Type B pancreatic cell (in vitro differentiated cells): Measurements from ENCODE around the gene HMCN2. TPM values are rescaled to one million over a fixed set of nuclear protein-coding genes. Genes with fewer than 3 reads are reported as not detected.
A peak's percentile ranks its signal among the peaks of the same experiment; 100 is the strongest.

Experiments
- DNase-seq: peaks from one replicate; pipeline ENCODE4 v3.0.0; 2021; ENCODE audit warnings: mixed read lengths; ENCODE audit not compliant: unreplicated experiment; ENCODE audit errors: extremely low spot score
- H3K27ac Mint-ChIP-seq: 2 replicates; pipeline ENCODE4 v1.8.0; 2021; ENCODE audit warnings: mild to moderate bottlenecking, mixed read lengths
- H3K27me3 Mint-ChIP-seq: 2 replicates; pipeline ENCODE4 v1.8.0; 2021; ENCODE audit warnings: mixed read lengths
- H3K36me3 Mint-ChIP-seq: 2 replicates; pipeline ENCODE4 v1.8.0; 2021; ENCODE audit warnings: mixed read lengths
- H3K4me1 Mint-ChIP-seq: one replicate; pipeline ENCODE4 v1.8.0; 2021; ENCODE audit warnings: mixed read lengths; ENCODE audit not compliant: unreplicated experiment
- H3K4me3 Mint-ChIP-seq: 2 replicates; pipeline ENCODE4 v1.8.0; 2021; ENCODE audit warnings: mild to moderate bottlenecking, mixed read lengths
- H3K9me3 Mint-ChIP-seq: 2 replicates; pipeline ENCODE4 v1.8.0; 2021; ENCODE audit warnings: mixed read lengths
- long read RNA-seq: library from polyadenylated mRNA; unstranded; transcript quantifications from one replicate; pipeline ENCODE4 v2.0.0, GENCODE V29; 2020
- total RNA-seq: library from RNA; stranded (reverse); gene quantifications from 2 replicates; pipeline ENCODE4 v1.2.1, GENCODE V29; 2021; ENCODE audit warnings: low replicate concordance
- TF ChIP-seq, protein P1 (sequence below): fragments of 200-600 bp; sonication (generic); conservative IDR thresholded peaks from 2 replicates; pipeline ENCODE4 v1.5.0; 2021; ENCODE audit warnings: antibody characterized with exemption, mild to moderate bottlenecking

Gene HMCN2
- total RNA-seq: 0.12 and 0.86 TPM in 2 replicates
- long read RNA-seq: 0 reads

- TF ChIP-seq, protein P1, sequence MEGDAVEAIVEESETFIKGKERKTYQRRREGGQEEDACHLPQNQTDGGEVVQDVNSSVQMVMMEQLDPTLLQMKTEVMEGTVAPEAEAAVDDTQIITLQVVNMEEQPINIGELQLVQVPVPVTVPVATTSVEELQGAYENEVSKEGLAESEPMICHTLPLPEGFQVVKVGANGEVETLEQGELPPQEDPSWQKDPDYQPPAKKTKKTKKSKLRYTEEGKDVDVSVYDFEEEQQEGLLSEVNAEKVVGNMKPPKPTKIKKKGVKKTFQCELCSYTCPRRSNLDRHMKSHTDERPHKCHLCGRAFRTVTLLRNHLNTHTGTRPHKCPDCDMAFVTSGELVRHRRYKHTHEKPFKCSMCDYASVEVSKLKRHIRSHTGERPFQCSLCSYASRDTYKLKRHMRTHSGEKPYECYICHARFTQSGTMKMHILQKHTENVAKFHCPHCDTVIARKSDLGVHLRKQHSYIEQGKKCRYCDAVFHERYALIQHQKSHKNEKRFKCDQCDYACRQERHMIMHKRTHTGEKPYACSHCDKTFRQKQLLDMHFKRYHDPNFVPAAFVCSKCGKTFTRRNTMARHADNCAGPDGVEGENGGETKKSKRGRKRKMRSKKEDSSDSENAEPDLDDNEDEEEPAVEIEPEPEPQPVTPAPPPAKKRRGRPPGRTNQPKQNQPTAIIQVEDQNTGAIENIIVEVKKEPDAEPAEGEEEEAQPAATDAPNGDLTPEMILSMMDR: no peak
- no peak within 1 kb of the TSS for H3K27ac Mint-ChIP-seq
- peaks cover 9% of the 10 kb centered on the region for H3K4me1 Mint-ChIP-seq
- no peaks in the 10 kb centered on the region for H3K9me3 Mint-ChIP-seq
- peaks cover 90% of the 10 kb centered on the region for H3K27me3 Mint-ChIP-seq
- peaks cover 3% of the 10 kb centered on the region for H3K36me3 Mint-ChIP-seq
- peak within 1 kb of the TSS; percentile 84 for H3K4me3 Mint-ChIP-seq
- no peak for DNase-seq
These were observed at the start of gene HMCN2 for GRCh38 chr9:130265431-130266235. HMCN2 (plus strand) TSS chr9:130265760; CDS start chr9:130265879, 119 bp downstream.

- peaks cover 32% of the 10 kb centered on the region for H3K4me1 Mint-ChIP-seq
- H3K27ac Mint-ChIP-seq: no peak overlapping the region
- no peak for DNase-seq
- no peak overlapping the region for H3K4me3 Mint-ChIP-seq
- no peaks in the 10 kb centered on the region for H3K36me3 Mint-ChIP-seq
- no peaks in the 10 kb centered on the region for H3K27me3 Mint-ChIP-seq
- no peaks in the 10 kb centered on the region for H3K9me3 Mint-ChIP-seq
- TF ChIP-seq, protein P1: no peak
These were observed 47.7 kb upstream of the HMCN2 start for GRCh38 chr9:130217838-130218237.

GRCh38 chr9:130219661-130220096, 45.9 kb upstream of the HMCN2 start:
- no peaks in the 10 kb centered on the region for H3K36me3 Mint-ChIP-seq
- TF ChIP-seq, protein P1: no peak
- H3K27me3 Mint-ChIP-seq: no peaks in the 10 kb centered on the region
- DNase-seq: no peak
- no peaks in the 10 kb centered on the region for H3K9me3 Mint-ChIP-seq
- no peak overlapping the region for H3K4me3 Mint-ChIP-seq
- H3K4me1 Mint-ChIP-seq: peaks cover 24% of the 10 kb centered on the region
- H3K27ac Mint-ChIP-seq: no peak overlapping the region

GRCh38 chr9:130220352-130220751, 45.2 kb upstream of the HMCN2 start:
- no peak for DNase-seq
- TF ChIP-seq, protein P1: peak; percentile 50
- peak overlapping the region; percentile 36 for H3K4me3 Mint-ChIP-seq

GRCh38 chr9:130222833-130223232, 42.7 kb upstream of the HMCN2 start:
- H3K27ac Mint-ChIP-seq: no peak overlapping the region
- H3K4me1 Mint-ChIP-seq: peaks cover 7% of the 10 kb centered on the region
- TF ChIP-seq, protein P1: no peak
- H3K36me3 Mint-ChIP-seq: peaks cover 10% of the 10 kb centered on the region
- H3K4me3 Mint-ChIP-seq: no peak overlapping the region
- H3K27me3 Mint-ChIP-seq: no peaks in the 10 kb centered on the region
- no peak for DNase-seq
- peaks cover 5% of the 10 kb centered on the region for H3K9me3 Mint-ChIP-seq

More at GRCh38 chr9:130220352-130220751, 45.2 kb upstream of the HMCN2 start:
- Mint-ChIP-seq H3K4me1 (peaks cover 17% of the 10 kb centered on the region), H3K9me3 (no peaks in the 10 kb centered on the region), H3K36me3 (no peaks in the 10 kb centered on the region), H3K27ac (no peak overlapping the region), H3K27me3 (no peaks in the 10 kb centered on the region)
